Activated CD8-positive, alpha-beta memory T cell treated with anti-CD3 and anti-CD28 coated beads for 48 hours (primary cell): ENCODE results near the gene CDC42EP5.
"Not testable (repeated sequence)": the region's sequence is repeated elsewhere in the genome, so short reads cannot be mapped to it uniquely, and the experiment has no call there.

ENCODE experiments used
- DNase-seq, 3 experiments: peaks; one replicate each; pipeline ENCODE4 v3.0.0-alpha.2; 2020; ENCODE audit warnings: low read depth in 2 of 3, low spot score in 2 of 3

Gene CDC42EP5

GRCh38 chr19:54473071-54473891, at the start of gene CDC42EP5:
CDC42EP5 (minus strand) TSS chr19:54473296; CDS start chr19:54465547, 7,749 bp downstream.
- DNase-seq, result no peak

- no peak for DNase-seq
Observed at GRCh38 chr19:54521860-54522513, 48.9 kb upstream of the CDC42EP5 start.

- DNase-seq, result no peak
Observed at GRCh38 chr19:54521022-54521859, 48.1 kb upstream of the CDC42EP5 start.

- DNase-seq, result no peak
Observed at GRCh38 chr19:54518844-54519243, 45.7 kb upstream of the CDC42EP5 start.

GRCh38 chr19:54517483-54517882, 44.4 kb upstream of the CDC42EP5 start:
- no peak for DNase-seq

DNA sequence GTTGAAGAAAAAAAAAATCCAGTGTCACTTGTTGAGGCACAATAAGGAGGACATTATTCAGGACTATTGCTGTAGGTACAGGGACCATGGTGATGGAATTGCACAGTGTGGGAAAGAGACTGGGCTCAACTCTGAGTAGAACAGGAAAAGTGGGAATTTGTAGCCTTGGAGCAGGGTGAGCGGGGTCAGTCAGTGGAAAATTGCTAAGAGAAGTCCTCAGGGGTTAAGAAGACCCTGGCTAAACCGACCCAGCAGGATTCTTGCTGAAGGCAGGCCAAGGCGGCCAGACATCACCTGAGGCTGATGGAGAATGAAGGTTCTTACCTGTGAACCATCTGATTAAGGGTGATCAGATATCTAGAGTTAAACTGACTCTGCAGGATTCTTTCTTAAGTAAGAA, 42.1 kb upstream of the CDC42EP5 start:
- DNase-seq, result no peak

GRCh38 chr19:54509200-54509940, 36.3 kb upstream of the CDC42EP5 start:
- not testable (repeated sequence) for DNase-seq

DNA sequence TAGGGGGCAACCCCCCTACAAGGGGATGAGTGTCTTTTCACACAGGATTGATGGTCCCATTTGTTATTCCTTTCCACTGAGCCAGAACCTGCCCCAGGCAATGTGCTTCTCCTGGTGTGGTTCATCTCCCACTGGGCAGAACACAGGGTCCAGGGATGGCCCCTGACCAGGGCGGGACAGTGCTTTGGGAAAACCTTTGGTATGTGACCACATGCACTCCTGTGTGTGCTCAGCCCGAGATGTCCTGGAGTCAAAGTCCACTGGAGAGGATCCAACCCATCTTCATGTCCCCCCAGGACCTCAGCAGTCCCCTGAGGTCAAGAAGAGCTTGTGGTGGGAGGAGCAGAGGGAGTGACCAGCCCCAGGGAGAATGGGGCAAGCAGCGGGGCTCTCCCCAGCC, 35.4 kb upstream of the CDC42EP5 start:
- not testable (repeated sequence) for DNase-seq

DNA sequence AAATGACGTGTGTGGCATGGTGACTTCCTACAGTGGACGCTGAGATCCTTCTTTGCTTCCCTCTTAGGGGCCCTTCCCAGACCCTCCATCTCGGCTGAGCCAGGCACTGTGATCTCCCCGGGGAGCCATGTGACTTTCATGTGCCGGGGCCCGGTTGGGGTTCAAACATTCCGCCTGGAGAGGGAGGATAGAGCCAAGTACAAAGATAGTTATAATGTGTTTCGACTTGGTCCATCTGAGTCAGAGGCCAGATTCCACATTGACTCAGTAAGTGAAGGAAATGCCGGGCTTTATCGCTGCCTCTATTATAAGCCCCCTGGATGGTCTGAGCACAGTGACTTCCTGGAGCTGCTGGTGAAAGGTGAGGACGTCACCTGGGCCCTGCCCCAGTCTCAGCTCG, 34.7 kb upstream of the CDC42EP5 start:
- DNase-seq, result no peak

GRCh38 chr19:54507038-54507717, 34.1 kb upstream of the CDC42EP5 start:
- DNase-seq, result not testable (repeated sequence)

DNA sequence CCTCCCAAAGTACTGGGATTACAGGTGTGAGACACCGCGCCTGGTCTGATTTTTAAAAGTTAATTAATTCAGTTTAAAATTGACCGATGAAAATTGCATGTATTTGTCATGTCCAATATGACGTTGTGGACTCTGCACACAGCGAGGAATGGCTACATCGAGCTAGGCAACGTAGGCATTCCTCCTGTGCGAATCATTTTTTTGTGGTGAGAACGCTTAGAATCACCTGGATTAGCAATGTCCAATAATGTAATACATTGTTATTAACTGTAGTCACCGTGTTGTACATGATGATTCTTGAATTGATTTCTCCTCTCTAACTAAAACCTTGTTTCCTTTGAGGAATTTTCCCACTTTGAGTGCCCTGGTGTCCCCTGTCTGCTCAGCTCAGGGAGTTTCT, 33.0 kb upstream of the CDC42EP5 start:
- no peak for DNase-seq

DNA sequence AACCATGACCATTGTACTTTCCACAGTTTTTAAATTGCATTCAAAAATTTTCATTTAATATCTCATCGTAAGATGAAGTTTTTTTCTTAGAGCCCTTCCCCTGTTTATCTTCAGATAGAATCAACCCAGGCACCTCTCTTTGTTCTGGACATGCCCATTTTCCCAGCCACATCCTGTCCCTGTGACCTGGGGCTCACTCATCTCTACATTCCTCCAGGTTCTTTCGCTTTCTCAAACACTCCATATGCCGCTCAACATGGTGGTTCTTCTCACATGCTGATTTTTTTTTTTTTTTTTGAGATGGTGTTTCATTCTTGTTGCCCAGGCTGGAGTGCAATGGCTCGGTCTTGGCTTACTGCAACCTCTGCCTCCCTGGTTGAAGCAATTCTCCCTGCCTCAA, 32.4 kb upstream of the CDC42EP5 start:
- not testable (repeated sequence) for DNase-seq

- no peak for DNase-seq
Observed at GRCh38 chr19:54502518-54503048, 29.5 kb upstream of the CDC42EP5 start, which contains the start of gene LAIR2. LAIR2 (plus strand) TSS chr19:54502831; CDS start chr19:54502919, 88 bp downstream.

- DNase-seq, result not testable (repeated sequence)
Observed at GRCh38 chr19:54498451-54498772, 25.3 kb upstream of the CDC42EP5 start.

DNA sequence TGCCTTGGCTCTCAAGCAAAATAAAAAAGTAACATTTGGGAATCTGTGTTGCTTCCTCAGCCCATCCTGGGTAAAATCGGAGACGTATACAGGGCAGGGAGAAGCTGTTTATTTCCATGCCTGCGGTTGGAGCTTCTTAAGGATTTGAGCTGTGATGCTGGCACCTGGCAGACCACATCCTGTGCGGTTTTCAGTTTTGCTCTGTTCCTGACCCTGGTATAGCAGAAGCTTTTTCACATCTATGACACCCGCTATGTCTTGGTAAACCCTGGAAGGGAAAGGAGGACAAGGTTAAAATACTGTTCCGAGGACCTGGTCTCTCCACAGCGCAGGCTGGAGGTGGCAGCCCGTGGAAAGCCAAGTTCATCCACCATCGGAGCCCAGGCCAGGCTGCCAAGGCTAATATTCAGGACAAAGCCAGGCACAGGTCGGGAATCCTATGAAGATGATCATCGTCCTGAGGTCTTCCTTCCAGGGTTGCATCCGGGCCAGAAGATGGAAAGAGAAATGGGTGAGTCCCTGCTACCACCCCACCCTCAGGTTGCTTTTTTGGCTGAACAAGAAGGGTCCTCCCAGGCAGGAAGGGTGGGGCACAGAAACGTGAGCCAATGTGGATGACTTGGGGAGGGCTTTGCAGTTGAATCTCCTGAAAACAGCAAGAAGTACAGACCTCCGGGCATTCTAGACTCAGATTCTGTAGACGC, 24.8 kb upstream of the CDC42EP5 start:
- DNase-seq, result not testable (repeated sequence)

GRCh38 chr19:54495284-54495683, 22.2 kb upstream of the CDC42EP5 start:
- not testable (repeated sequence) for DNase-seq

- DNase-seq, result no peak
Observed at GRCh38 chr19:54493967-54494585, 21.0 kb upstream of the CDC42EP5 start.

- not testable (repeated sequence) for DNase-seq
Observed at GRCh38 chr19:54493056-54493455, 20.0 kb upstream of the CDC42EP5 start.

DNA sequence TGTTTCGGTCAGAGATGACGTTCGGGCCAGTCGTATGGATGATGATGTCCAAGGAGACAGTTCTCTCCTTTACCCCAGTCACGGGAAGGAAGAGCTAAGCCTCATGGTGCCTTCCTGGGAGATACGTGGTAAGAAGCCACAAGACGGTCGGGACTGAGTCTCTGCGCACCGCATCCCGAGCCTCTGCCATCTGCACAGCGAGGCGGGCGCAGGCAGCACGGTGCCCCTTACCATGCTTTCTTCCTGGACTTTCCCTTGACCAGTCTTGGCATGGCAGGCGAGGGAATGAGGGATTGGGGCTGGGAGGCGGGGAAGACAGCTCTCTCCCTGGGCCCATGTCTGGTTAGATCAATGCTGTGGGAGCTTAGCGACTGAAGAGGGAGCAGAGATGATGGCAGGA, 19.5 kb upstream of the CDC42EP5 start:
- no peak for DNase-seq
